ENCODE results near the gene SBF2.

Gene SBF2

DNA sequence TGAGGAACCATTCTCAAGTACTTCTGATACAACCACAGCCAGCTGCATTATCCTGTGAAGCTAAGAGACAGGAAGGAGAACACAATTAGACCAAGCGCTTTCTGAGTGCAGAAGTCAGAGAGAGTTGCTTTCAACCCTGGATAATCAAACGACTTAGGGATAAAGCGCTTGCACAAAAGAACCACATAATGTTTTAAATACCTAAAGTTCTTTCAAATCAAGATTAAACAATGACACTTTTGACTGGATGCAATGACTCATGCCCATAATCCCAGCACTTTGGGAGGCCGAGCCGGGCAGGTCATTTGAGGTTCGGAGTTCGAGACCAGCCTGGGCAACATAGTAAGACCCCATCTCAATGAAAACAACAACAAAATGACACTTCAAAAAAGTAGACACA lies 485.1 kb downstream of the SBF2 start:
- no peak overlapping the region for H3K4me3 ChIP-seq (ENCODE audit: low read depth, low read length)
- TF ChIP-seq, protein P1, sequence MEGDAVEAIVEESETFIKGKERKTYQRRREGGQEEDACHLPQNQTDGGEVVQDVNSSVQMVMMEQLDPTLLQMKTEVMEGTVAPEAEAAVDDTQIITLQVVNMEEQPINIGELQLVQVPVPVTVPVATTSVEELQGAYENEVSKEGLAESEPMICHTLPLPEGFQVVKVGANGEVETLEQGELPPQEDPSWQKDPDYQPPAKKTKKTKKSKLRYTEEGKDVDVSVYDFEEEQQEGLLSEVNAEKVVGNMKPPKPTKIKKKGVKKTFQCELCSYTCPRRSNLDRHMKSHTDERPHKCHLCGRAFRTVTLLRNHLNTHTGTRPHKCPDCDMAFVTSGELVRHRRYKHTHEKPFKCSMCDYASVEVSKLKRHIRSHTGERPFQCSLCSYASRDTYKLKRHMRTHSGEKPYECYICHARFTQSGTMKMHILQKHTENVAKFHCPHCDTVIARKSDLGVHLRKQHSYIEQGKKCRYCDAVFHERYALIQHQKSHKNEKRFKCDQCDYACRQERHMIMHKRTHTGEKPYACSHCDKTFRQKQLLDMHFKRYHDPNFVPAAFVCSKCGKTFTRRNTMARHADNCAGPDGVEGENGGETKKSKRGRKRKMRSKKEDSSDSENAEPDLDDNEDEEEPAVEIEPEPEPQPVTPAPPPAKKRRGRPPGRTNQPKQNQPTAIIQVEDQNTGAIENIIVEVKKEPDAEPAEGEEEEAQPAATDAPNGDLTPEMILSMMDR (IDR thresholded peaks at IDR 0.05; ENCODE audit: borderline replicate concordance, insufficient read depth, low read depth, low read length), result no peak

DNA sequence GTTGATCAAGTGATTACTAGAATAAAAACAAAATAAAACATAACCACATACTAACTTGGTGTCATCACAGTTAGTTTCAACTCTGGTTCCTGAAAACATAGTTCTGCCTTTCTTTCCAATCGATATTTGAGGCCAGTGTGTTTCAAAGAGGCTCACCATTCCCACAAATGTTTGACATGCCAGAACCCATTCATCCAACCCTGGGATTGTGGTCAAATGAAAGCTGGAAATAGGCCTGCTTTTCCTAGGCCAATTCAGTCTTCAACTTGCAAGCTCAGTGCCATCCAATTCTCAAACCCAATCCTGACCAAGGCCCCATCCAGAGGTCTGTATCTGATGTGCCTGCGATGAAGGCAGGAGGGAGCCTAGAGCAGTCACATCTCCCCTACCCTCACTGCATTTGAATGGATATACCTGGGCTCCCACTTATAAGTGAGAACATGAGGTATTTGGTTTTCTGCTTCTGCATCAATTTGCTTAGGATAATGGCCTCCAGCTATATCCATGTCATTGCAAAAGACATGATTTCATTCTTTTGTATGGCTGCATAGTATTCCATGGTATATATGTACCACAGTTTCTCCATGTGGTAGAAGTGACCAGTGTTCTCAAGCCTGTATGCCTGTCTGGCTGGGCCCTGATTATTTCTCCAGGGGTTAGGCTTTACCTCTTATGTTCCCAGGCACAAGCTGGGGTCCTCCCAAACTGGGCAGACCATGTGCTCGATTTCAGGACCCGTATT lies 486.9 kb downstream of the SBF2 start:
- TF ChIP-seq, protein P1 (IDR thresholded peaks at IDR 0.05; ENCODE audit: borderline replicate concordance, insufficient read depth, low read depth, low read length), result no peak
- H3K4me3 ChIP-seq (ENCODE audit: low read depth, low read length), result no peak overlapping the region

DNA sequence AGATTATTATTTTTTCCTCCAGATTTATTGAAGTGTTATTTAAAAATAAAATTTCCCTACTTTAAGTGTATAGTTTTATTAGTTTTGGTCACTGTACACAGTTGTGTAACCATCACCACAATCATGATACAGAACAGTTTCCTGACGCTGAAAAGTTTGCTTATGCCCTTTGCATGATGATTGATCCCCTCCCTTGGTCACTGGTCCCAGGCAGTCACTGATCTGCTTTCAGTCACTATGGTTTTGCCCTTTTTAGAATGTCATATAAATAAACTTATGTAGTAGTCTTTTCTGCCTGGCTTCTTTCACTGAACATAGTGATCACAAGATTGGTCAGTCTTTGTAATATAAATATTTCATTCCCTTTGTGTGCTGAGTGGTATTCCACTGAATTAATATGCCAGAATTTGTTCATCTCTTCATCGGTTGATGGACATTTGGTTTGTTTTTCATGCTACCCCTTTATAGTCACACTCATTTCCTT lies 489.6 kb downstream of the SBF2 start:
- H3K4me3 ChIP-seq (ENCODE audit: low read depth, low read length), result no peak overlapping the region
- TF ChIP-seq, protein P1 (IDR thresholded peaks at IDR 0.05; ENCODE audit: borderline replicate concordance, insufficient read depth, low read depth, low read length), result no peak

DNA sequence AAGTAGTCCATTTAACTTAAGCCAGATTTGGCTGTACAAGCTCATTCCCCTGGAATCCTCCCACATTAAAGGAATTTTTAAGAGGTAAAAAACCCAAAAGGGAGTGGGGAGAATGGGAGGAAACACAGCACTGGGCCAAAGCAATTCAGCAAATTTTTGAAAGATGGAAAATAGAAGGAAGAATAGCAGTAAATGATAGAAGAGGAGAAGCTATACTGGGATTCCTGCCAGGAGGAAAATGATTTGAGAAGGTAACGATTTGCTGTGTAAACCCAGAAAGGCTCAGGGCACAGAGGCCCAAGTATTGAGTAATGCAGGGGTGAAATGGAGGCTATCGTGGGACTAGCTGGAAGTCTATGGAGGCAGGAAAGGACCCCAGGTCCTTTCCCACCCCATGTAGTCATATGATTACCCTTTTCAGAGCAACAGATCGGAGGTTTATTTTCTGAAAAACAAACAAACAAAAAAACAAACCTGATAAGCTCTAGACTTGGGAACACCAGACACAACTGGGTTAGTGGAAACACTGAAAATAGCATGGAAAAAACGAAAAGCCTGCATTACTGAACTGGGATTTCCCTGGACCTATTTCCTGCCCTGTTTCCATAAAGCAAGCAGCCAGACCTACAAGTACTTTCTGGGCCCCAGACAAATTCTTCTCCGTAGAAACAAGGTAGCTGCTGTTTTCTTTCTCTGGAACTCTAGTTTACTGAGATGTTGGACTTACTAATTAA lies 490.2 kb downstream of the SBF2 start:
- no peak overlapping the region for H3K4me3 ChIP-seq (ENCODE audit: low read depth, low read length)
- TF ChIP-seq, protein P1 (IDR thresholded peaks at IDR 0.05; ENCODE audit: borderline replicate concordance, insufficient read depth, low read depth, low read length), result no peak

DNA sequence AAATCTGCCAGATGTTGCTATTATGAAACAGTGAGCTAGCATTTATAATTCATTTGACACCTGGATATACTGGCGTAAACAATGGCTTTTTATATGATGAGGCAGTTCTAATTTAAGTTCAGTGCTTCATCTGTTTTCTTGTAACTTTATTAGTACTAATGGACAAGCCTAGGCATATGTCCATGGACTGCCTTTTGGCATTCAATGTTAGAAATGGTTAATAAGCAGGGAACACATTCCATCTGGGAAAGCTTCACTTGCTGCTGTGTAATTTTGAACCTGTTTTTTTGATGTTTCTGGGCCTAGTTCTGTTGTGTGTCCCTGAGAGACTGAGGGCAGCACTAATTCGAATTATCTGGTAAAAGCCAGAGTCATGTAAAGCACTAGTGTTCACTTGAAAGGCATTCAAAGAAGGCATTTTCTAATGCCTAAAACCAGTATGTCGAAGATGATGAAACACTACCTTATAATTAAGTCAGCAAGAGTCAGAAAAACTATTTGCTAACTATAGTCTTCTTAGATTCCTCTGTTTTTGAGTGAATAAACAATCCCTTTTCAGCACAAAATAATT lies 491.6 kb downstream of the SBF2 start:
- H3K4me3 ChIP-seq (ENCODE audit: low read depth, low read length), result no peak overlapping the region
- TF ChIP-seq, protein P1 (IDR thresholded peaks at IDR 0.05; ENCODE audit: borderline replicate concordance, insufficient read depth, low read depth, low read length), result no peak

DNA sequence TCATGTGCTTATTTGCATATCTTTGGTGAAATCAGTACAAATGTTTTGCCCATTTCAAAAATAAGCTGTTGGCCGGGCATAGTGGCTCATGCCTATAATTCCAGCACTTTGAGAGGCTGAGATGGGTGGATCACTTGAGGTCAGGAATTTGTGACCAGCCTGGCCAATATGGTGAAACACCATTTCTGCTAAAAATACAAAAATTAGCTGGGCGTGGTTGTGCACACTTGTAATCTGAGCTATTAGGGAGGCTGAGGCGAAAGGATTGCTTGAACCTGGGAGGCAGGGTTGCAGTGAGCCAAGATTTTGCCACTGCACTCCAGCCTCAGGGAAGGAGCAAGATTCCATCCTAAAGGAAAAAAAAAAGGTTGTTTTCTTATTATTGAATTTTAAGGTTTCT lies 494.1 kb downstream of the SBF2 start:
- TF ChIP-seq, protein P1 (IDR thresholded peaks at IDR 0.05; ENCODE audit: borderline replicate concordance, insufficient read depth, low read depth, low read length), result no peak
- H3K4me3 ChIP-seq (ENCODE audit: low read depth, low read length), result no peak overlapping the region
